ENCODE data around the gene XAGE1B.
"Not testable (repeated sequence)": the region's sequence is repeated elsewhere in the genome, so short reads cannot be mapped to it uniquely, and the experiment has no call there.

Gene XAGE1B, protein sequence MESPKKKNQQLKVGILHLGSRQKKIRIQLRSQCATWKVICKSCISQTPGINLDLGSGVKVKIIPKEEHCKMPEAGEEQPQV

DNA sequence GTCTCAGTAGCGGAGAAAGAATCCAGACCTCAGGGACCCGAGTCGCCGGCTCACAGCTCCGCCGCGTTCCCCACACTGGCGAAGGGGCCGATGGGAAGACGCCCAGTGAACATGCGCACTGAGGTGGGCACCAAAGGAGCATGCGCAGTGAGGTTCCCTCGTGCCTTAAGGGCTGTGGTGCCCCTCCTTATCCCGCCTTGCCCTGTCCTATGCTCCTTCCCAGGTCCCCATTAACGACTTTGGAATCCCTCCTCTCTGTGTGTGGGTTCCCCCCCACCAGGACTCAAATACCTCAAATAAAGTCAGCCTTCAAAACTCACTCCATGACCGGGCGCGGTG, at the start of gene XAGE1B:
XAGE1B (minus strand) TSS at position 77 of the 339 bp plus-strand sequence. CDS start 1,536 bp downstream, outside the sequence.
- not testable (repeated sequence) for DNase-seq

DNA sequence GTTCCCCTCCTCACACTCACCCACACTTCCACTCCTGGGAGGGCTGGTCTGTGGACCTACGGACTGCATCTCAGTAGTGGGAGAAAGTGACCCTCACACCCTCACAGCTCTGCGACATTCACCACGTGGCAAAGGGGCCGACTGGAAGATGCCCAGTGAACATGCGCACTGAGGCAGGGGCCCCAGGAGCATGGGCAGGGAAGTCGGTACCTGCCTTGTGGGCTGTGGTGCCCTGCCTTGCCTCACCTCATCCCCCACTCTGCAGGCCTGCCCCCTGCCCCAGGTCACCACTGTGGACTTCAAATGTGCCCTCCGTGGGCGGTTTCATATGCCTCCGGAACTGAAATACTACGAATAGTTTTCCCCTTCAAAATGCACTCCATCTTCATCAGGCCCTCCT, 46.2 kb upstream of the XAGE1B start:
- no peak for DNase-seq

DNA sequence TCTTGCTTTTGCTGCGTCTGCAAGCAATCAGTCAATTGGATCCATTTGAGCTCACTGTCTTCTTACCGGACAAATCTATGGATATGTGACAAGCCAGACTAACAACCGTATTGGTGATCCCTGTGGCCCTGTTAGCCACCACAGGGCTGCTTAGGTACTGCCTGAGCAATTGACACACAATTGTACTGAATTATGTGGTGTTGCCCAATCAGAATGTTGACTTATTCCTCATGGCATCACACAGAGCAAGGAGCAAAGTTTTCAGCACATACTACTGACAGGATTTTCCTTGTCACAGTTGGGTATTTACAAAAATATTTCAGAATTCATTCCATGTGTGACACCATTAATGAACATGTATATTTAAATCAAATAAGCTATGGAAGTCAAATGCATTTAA, 41.3 kb upstream of the XAGE1B start:
- DNase-seq = no peak

DNA sequence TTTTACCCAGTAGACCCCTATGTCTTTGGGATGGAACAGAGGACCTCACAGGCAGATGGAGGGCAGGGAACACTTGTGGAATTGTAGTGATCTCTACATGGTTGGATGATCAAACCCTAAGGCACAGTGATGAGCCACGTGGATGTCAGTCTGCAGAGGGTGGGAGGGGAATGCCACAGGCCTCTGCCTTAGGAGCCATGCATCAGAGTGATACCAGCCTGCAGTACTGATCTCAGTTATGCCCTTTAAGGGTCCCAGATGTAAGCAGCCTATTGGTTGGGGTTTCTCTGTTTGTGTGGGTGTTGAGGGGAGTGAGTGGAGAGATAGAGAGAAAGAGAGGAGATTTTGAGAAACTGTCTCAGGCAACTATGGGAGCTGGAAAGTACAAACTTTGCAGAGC, 39.9 kb upstream of the XAGE1B start:
- no peak for DNase-seq

DNA sequence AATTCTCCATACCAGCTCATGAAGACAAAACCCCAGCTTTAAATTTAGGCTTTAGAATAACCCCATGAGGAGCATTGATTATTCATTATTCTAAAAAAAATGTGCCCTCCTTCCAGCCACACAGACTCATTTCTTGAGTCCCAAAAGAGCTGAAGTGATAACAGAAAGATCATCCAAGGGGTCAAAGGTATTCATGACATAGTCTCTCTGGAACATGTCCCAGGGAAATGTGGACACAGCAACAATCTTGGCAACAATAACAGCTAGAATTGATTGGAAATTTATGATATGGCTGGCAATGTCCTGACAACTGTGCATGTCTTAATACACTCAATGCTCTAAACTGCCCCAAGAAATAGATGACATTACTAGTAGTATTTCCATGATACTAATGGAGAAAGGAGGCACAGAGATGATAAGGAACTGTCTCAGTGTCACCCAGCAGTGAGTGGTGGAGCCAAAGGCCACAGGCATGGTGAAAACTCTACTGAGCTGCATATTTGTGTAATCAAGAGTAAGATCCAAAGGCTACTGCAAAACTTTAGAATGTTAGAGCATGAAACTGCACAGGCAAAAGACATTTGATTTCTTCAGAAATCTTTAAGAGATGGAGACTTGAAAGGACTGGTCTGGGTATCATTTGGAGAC, 37.3 kb upstream of the XAGE1B start:
- no peak for DNase-seq

DNA sequence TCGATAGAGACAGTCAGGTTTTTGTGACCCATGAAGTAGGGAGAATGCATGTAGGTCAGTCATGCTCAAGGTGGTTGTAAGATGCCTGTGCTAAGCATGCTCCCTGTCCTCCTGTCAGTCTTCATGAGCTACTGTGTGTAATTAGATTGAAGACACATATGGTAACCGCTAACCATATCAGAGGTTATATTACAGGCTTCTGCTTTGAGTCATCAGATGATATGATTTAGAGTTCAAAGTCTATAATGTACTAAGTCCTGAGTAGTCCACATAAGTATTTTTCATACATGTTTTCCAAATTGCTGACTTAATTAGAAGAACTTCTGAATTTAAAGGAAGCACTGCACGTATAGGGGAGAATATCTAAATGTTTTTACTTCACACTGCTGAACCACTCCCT, 31.9 kb upstream of the XAGE1B start:
- not testable (repeated sequence) for DNase-seq

DNA sequence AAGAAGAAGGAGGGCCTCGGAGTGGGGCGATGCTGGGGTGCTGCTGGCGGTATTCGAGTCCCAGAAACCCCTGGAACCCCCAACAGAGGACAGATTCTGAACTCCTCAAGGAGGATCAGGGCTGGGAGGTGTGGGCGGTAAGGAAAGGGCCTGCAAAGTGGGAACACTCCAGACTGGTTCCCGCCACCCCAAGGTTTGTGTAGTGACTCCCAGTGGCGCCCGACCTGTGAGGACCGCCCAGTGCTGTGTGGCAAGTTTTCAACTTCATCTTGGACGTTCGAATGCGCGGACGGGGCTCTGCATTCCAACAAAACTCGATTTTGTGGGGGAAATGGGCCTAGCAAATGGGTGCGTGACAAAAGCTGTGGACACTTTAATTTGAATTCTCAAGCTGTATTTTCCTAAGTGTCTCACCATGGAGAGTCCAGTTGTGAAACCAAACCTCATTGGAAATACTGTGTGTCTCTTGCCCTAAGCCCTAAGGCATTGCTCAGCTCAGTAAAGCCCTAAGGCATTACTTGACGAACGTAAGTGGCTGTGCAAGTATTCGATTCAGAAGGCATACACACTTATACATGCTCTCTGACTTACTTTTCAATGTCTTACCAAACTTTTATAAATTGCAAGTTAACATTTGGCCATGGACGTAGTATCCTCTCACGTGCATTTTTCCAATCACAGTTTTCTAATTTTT, 27.4 kb upstream of the XAGE1B start:
- no peak for DNase-seq

DNA sequence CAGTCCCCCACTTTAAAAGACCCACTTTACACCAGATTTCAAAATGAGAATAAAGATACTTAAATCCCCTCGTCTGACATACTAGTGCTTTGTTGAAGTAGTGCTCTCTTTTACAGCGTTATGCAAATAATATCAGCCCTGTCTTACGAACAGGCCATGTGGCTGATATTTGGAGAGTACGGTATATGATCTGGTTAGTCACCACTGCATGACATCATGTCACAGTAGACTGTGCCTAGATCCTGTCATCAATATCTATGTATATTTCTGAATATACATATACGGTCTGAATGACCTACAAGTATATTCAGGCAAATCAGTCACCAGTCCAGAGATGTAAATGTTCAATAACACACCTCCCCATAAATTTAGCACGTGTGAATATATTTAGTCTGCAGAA, 25.4 kb upstream of the XAGE1B start:
- no peak for DNase-seq

DNA sequence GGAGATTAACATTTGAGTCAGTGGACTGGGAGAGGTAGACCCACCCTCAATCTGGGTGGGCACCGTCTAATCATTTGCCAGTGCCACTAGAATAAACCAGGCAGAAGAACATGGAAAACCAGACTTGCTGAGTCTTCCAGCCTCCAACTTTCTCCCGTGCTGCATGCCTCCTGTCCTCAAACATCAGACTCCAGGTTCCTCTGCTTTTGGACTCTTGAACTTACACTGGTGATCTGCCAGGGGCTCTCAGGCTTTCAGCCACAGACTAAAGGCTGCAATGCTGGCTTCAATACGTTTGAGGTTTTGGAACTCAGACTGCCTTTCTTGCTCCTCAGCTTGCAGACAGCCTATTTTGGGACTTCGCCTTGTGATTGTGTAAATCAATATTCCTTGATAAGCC, 24.2 kb upstream of the XAGE1B start:
- not testable (repeated sequence) for DNase-seq

DNA sequence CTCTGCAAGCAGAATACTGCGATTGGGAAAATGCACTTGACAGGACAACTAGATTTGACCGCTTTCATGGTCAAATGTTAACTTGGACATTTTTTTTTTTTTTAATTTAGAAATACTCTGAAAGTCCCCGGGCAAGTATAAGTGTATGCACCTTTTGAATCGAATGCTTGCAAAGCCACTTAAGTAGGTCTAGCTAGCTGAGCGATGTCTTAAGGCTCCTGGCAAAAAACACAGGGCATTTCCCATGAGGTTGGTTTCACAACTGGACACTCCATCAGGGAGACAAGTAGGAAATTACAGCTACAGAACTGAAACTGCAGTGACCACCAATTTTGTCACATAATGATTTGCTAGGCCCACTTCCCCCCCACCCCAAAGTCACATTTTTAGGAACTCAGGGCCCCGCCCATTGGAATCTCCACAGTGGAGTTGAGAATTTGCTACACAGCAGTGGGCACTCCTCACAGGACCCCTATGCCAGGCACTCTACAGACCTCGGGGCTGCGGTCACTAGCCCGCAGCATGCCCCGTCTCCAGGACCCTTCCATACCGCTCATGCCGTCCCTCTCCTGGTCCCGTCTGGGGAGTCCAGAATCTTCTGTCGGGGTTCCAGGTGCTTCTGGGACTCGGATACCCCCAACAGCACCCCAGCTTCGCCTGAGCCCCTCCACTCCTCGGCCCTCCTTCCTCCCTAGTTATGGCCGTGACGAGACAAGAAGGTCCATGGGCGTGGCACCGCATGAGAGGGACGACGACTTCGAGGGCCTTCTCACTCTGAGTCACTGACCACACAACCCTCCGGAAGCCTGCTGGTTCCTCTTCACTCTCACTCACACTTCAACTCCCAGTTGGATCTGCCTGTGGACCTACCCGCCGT, 515 bp downstream of the XAGE1B start:
- not testable (repeated sequence) for DNase-seq

DNA sequence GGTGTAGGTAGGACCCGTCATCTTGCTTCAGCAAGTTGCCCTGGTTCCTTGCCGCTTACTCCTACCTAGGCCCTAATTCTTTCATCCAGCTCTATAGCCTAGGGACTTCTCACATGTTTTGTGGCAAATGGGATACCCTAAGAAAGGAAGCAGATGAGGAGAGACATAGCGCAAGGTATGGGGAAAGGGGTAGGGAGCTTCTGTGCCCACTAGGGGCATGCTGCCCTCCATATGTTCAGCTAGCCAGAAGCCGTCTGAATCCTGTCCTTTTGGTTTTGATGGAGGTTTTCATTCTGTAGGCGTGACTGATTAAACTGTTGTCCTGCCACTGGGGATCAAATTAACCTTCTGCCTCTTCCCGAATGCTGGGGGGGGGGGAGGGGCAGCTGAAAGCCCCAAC, 5.7 kb downstream of the XAGE1B start:
- not testable (repeated sequence) for DNase-seq

DNA sequence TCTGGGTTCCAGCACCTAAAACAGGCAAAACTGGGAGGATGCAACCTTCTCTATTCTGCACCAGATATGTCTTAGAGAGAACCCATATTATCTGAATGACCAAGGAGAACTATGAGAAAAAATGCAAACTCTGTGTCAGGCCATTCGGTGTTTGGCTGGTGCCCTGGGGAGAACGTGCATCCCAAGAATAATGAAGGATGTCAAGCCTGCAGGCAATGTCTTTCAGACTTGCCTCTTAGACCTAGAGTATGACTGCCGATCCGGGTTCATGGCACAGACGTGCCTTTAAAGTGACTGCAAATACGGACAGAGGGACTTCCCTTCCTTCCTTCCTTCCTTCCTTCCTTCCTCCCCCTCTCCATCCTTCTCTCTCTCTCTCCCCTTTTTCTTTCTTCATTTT, 6.9 kb downstream of the XAGE1B start:
- DNase-seq = no peak

DNA sequence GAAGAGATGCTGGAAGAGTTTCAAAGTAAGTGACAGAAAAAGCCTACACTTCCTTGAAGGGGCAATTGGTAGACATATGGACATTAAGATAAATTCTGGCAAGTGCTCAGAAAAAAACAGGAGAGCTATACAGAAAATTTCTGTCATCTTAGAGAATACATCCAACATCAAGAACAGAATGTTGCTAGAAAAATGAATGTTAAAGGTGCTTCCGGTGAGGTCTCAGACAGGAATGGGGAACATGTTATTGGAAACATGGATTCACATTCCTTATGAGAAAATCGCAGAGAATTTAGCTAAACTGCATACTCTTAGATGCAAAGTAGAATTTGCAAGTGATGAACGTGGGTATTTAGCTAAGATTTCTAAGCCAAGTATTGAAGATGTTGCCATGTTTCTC, 9.5 kb downstream of the XAGE1B start:
- no peak for DNase-seq

DNA sequence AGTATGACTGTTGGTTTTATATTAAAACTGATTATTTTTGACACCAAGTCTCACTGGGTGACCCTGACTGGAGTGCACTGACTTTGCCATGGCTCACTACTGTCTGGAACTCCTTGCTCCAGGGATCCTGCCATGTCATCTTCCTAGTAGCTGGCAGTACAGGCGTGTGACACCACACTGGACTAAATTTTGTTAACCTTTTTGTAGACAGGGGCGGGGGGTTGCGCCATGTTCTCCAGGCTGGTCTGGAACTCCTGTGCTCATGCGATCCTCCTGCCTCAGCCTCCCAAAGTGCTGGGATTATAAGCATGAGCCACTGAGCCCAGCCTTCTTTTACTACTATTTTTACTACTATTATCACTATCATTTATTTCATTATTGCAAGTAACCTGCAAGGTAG, 12.3 kb downstream of the XAGE1B start:
- DNase-seq = no peak

DNA sequence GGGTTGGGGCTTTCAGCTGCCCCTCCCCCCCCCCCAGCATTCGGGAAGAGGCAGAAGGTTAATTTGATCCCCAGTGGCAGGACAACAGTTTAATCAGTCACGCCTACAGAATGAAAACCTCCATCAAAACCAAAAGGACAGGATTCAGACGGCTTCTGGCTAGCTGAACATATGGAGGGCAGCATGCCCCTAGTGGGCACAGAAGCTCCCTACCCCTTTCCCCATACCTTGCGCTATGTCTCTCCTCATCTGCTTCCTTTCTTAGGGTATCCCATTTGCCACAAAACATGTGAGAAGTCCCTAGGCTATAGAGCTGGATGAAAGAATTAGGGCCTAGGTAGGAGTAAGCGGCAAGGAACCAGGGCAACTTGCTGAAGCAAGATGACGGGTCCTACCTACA, 15.5 kb downstream of the XAGE1B start:
- DNase-seq = not testable (repeated sequence)

DNA sequence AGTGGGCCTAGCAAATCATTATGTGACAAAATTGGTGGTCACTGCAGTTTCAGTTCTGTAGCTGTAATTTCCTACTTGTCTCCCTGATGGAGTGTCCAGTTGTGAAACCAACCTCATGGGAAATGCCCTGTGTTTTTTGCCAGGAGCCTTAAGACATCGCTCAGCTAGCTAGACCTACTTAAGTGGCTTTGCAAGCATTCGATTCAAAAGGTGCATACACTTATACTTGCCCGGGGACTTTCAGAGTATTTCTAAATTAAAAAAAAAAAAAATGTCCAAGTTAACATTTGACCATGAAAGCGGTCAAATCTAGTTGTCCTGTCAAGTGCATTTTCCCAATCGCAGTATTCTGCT, 20.5 kb downstream of the XAGE1B start:
- not testable (repeated sequence) for DNase-seq

DNA sequence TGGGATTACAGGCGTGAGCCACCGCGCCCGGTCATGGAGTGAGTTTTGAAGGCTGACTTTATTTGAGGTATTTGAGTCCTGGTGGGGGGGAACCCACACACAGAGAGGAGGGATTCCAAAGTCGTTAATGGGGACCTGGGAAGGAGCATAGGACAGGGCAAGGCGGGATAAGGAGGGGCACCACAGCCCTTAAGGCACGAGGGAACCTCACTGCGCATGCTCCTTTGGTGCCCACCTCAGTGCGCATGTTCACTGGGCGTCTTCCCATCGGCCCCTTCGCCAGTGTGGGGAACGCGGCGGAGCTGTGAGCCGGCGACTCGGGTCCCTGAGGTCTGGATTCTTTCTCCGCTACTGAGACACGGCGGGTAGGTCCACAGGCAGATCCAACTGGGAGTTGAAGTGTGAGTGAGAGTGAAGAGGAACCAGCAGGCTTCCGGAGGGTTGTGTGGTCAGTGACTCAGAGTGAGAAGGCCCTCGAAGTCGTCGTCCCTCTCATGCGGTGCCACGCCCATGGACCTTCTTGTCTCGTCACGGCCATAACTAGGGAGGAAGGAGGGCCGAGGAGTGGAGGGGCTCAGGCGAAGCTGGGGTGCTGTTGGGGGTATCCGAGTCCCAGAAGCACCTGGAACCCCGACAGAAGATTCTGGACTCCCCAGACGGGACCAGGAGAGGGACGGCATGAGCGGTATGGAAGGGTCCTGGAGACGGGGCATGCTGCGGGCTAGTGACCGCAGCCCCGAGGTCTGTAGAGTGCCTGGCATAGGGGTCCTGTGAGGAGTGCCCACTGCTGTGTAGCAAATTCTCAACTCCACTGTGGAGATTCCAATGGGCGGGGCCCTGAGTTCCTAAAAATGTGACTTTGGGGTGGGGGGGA, 21.1 kb downstream of the XAGE1B start, which contains the start of gene XAGE1A:
XAGE1A (plus strand) TSS at position 264 of the 874 bp plus-strand sequence. CDS start 1,554 bp downstream, outside the sequence.
- DNase-seq = not testable (repeated sequence)

DNA sequence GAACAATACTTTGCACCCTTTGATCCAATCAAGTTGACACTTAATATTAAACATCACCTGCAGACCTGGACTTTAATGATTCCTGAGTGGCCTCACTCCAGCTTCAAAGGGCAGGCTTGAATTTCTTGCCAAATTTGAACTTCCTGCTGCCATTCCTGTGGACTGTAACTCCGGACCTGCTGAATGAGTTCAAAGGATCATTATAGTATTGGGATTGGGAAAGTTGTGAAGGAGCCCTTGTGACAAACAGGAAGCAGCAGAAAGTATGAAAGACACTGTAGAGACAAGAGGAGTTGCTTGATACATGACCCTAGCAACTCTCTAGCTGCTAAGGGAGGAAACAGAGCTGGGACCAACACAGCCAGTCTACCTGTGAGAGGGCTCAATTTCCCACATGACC, 45.6 kb downstream of the XAGE1B start:
- DNase-seq = not testable (repeated sequence)

All from kidney glomerular epithelial cell (primary cell).